A549 (cell line): ENCODE data around the gene ASAP2.

ENCODE experiments used
- CEBPB ChIP-seq, 2 experiments: fragments of >200 bp in 1 of 2; sonication (Bioruptor Twin) in 1 of 2; formaldehyde crosslinking in 1 of 2; IDR thresholded peaks; 2 replicates each; pipeline ENCODE4 v1.6.1; 2012 to 2016
- EP300 ChIP-seq, 2 experiments: fragments of >200 bp; sonication (Bioruptor Twin); formaldehyde crosslinking; IDR thresholded peaks; 2 replicates in 1 of 2; 3 replicates in 1 of 2; pipeline ENCODE4 v1.6.1; 2016 to 2017
- HDAC2 ChIP-seq: fragments of 200-600 bp; sonication (generic); IDR thresholded peaks from 2 replicates; pipeline ENCODE4 v1.6.1; 2016
- PHF8 ChIP-seq: fragments of 200-600 bp; sonication (generic); IDR thresholded peaks from 2 replicates; pipeline ENCODE4 v1.6.1; 2016; ENCODE audit warnings: low read depth, mild to moderate bottlenecking, antibody characterized with exemption, moderate library complexity, borderline replicate concordance
- POLR2A ChIP-seq: IDR thresholded peaks from 2 replicates; pipeline ENCODE4 v1.6.1; 2012; ENCODE audit warnings: mild to moderate bottlenecking, low read length
- RAD21 ChIP-seq, 2 experiments: fragments of >200 bp in 1 of 2; sonication (Bioruptor Twin) in 1 of 2; formaldehyde crosslinking in 1 of 2; IDR thresholded peaks in 1 of 2; conservative IDR thresholded peaks in 1 of 2; 2 replicates in 1 of 2; 3 replicates in 1 of 2; pipeline ENCODE4 v1.6.1; 2012 to 2018; ENCODE audit warnings: inconsistent platforms in 1 of 2
- ZFP36 ChIP-seq: fragments of 450-650 bp; IDR thresholded peaks from 2 replicates; pipeline ENCODE4 v1.6.1; 2014; ENCODE audit warnings: borderline replicate concordance; ENCODE audit not compliant: partially characterized antibody
- TF ChIP-seq, protein P1 (sequence below): fragments of >200 bp; sonication (Bioruptor Twin); formaldehyde crosslinking; IDR thresholded peaks from 3 replicates; pipeline ENCODE4 v1.5.1; 2016
- TF ChIP-seq, protein P2 (sequence below): IDR thresholded peaks from 2 replicates; pipeline ENCODE4 v1.6.1; 2012

DNA sequence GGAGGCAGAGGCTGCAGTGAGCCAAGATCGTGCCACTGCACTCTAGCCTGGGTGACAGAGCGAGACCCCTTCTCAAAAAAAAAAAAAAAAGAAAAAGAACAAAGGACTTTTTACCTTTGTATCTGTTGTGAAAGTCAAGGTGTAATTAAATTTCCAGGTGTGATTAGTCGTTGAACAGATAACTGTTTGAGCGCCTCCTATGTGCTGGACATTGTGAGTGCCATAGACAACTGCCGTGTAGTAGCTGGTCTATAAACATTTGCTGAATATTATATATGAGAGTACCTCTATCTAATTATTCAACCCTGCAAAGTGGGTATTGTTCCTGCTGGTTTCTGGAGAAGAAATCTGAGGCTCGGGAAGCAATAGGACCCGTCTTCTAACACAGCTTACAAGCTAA, 71.8 kb downstream of the ASAP2 start:
- TF ChIP-seq POLR2A: no peak
- TF ChIP-seq, protein P1, sequence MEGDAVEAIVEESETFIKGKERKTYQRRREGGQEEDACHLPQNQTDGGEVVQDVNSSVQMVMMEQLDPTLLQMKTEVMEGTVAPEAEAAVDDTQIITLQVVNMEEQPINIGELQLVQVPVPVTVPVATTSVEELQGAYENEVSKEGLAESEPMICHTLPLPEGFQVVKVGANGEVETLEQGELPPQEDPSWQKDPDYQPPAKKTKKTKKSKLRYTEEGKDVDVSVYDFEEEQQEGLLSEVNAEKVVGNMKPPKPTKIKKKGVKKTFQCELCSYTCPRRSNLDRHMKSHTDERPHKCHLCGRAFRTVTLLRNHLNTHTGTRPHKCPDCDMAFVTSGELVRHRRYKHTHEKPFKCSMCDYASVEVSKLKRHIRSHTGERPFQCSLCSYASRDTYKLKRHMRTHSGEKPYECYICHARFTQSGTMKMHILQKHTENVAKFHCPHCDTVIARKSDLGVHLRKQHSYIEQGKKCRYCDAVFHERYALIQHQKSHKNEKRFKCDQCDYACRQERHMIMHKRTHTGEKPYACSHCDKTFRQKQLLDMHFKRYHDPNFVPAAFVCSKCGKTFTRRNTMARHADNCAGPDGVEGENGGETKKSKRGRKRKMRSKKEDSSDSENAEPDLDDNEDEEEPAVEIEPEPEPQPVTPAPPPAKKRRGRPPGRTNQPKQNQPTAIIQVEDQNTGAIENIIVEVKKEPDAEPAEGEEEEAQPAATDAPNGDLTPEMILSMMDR: no peak; the same call in 2 of the 3 replicates
- TF ChIP-seq RAD21 (conservative IDR thresholded peaks at IDR 0.05 in 1 of 2, IDR thresholded peaks at IDR 0.05 in 1 of 2): no peak
- TF ChIP-seq, protein P2, sequence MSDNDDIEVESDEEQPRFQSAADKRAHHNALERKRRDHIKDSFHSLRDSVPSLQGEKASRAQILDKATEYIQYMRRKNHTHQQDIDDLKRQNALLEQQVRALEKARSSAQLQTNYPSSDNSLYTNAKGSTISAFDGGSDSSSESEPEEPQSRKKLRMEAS: no peak
- no peak for TF ChIP-seq HDAC2
- no peak for TF ChIP-seq EP300 (IDR thresholded peaks at IDR 0.05)
- no peak for TF ChIP-seq ZFP36
- no peak for TF ChIP-seq CEBPB (IDR thresholded peaks at IDR 0.05)
- no peak for TF ChIP-seq PHF8
